GM12891 (cell line): Measurements from ENCODE around the gene FA2H.

Experiments used
- PAX5 ChIP-seq: IDR thresholded peaks from 2 replicates; pipeline ENCODE4 v1.6.1; 2011; ENCODE audit warnings: low read length, moderate library complexity, mild to moderate bottlenecking; ENCODE audit not compliant: insufficient read depth, severe bottlenecking
- POLR2A ChIP-seq: IDR thresholded peaks from 2 replicates; pipeline ENCODE4 v1.6.1; 2011; ENCODE audit warnings: low read depth, low read length, control low read depth
- POLR2AphosphoS5 ChIP-seq: IDR thresholded peaks from 2 replicates; pipeline ENCODE4 v1.6.1; 2011; ENCODE audit warnings: low read depth, low read length, control low read depth
- SPI1 ChIP-seq: IDR thresholded peaks from 2 replicates; pipeline ENCODE4 v1.6.1; 2011; ENCODE audit warnings: low read depth, low read length, control low read depth
- TAF1 ChIP-seq: IDR thresholded peaks from 2 replicates; pipeline ENCODE4 v1.6.1; 2011; ENCODE audit warnings: low read depth, low read length, control low read depth

GRCh38 chr16:74757349-74757748, 17.3 kb downstream of the FA2H start:
- TF ChIP-seq POLR2A (no peak), POLR2AphosphoS5 (no peak), TAF1 (no peak), SPI1 (no peak), PAX5 (no peak)
